Brain microvascular endothelial cell (primary cell): ENCODE measurements around the gene LSM14A.
A peak's percentile ranks its signal among the peaks of the same experiment; 100 is the strongest.

Source experiments
- DNase-seq: peaks from one replicate; pipeline ENCODE4 v3.0.0-alpha.2; 2020
- H3K27ac ChIP-seq: fragments of 250-450 bp; sonication (Bioruptor Pico); 2 replicates; pipeline ENCODE4 v1.5.1; 2020; ENCODE audit warnings: mild to moderate bottlenecking, moderate library complexity
- H3K27me3 ChIP-seq: fragments of 250-450 bp; sonication (Bioruptor Pico); replicated peaks from 2 replicates; pipeline ENCODE4 v1.5.1; 2020; ENCODE audit warnings: mild to moderate bottlenecking
- H3K36me3 ChIP-seq: fragments of 250-450 bp; sonication (Bioruptor Pico); replicated peaks from 2 replicates; pipeline ENCODE4 v1.5.1; 2020; ENCODE audit warnings: mild to moderate bottlenecking
- H3K4me3 ChIP-seq: 2 replicates; pipeline ENCODE4 v1.5.1; 2011; ENCODE audit warnings: low read depth, mild to moderate bottlenecking, control low read depth, low read length, moderate library complexity
- CTCF ChIP-seq: IDR thresholded peaks from 2 replicates; pipeline ENCODE4 v1.5.1; 2011; ENCODE audit warnings: low read depth, mild to moderate bottlenecking, moderate library complexity, low read length, control low read depth, inconsistent platforms; ENCODE audit errors: missing control alignments
- in situ Hi-C: cut with HindIII; loops from 2 replicates; pipeline ENCODE4 v1.10.0; 2017; ENCODE audit warnings: low sequenced_read_pairs, low pct_ligation_motif_present

Gene LSM14A

DNA sequence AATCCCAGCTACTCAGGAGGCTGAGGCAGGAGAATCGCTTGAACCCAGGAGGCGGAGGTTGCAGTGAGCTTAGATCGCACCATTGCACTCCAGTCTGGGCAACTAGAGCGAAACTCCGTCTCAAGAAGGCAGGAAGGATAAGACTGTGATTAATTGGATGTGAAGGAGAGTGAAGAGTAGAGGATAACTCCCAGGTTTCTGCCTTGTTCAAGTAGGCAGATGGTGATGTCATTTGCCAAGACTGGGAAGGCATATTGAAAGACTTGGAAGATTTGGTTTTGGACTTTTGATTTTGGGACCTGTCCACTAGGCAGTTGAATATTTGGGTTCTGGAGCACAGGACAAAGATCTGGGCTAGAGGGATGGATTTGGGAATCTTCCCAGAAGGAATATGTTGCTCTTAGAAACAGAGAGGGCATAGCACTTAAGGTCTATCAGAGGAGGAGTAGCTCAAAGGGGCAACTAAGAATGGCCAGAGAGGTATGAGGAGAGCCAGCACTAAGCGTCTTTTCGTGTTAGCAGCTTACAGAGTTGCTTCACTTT is 102.1 kb downstream of the LSM14A start:
- Histone ChIP-seq H3K27me3 (no peaks in the 10 kb centered on the region), H3K4me3 (peak overlapping the region; percentile 17), H3K27ac (peak overlapping the region; percentile 96), H3K36me3 (peaks cover 5% of the 10 kb centered on the region)
- in situ Hi-C loops = no loop called here
- peak; percentile 14 for TF ChIP-seq CTCF
- no peak for DNase-seq

GRCh38 chr19:34274827-34275625 is 102.7 kb downstream of the LSM14A start:
- H3K36me3 ChIP-seq = peaks cover 5% of the 10 kb centered on the region
- peak overlapping the region; percentile 17 for H3K4me3 ChIP-seq
- in situ Hi-C loops = no loop called here
- H3K27me3 ChIP-seq = no peaks in the 10 kb centered on the region
- H3K27ac ChIP-seq = peak overlapping the region; percentile 96
- no peak for TF ChIP-seq CTCF
- peak; percentile 45 for DNase-seq

DNA sequence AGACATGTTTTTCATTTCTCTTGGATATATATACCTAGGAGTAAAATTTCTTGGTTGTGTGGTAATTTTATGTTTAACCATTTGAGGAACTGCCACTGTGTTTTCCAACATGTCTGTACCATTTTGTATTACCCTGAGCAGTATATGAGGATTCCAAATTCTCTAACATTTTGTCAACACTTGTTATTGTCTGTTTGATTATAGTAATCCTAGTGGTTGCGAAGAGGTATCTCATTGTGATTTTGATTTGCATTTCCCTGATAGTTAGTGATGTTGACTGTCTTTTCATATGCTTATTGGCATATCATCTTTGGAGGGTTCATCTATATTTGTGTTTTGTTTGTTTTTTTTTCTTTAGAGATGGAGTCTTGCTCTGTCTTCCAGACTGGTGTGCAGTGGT is 103.4 kb downstream of the LSM14A start:
- Histone ChIP-seq H3K27ac (peak overlapping the region; percentile 46), H3K27me3 (no peaks in the 10 kb centered on the region), H3K4me3 (no peak overlapping the region), H3K36me3 (peaks cover 5% of the 10 kb centered on the region)
- DNase-seq = no peak
- no peak for TF ChIP-seq CTCF
- in situ Hi-C loops = no loop called here

GRCh38 chr19:34276614-34277013 is 104.3 kb downstream of the LSM14A start:
- Histone ChIP-seq H3K27ac (no peak overlapping the region), H3K4me3 (no peak overlapping the region), H3K36me3 (peaks cover under 1% of the 10 kb centered on the region), H3K27me3 (no peaks in the 10 kb centered on the region)
- in situ Hi-C loops = no loop called here
- TF ChIP-seq CTCF = no peak
- no peak for DNase-seq

- Histone ChIP-seq H3K36me3 (no peaks in the 10 kb centered on the region), H3K27ac (no peak overlapping the region), H3K4me3 (no peak overlapping the region), H3K27me3 (no peaks in the 10 kb centered on the region)
- TF ChIP-seq CTCF = no peak
- DNase-seq = no peak
- in situ Hi-C loops = no loop called here
Observed at GRCh38 chr19:34277244-34277643, 104.9 kb downstream of the LSM14A start.
